Left renal cortex interstitium (tissue), 4 donors: Measurements from ENCODE around the gene BCL2. TPM values are rescaled to one million over a fixed set of nuclear protein-coding genes. Genes with fewer than 3 reads are reported as not detected.
"Not testable (repeated sequence)": the region's sequence is repeated elsewhere in the genome, so short reads cannot be mapped to it uniquely, and the experiment has no call there.

Experiments
- DNase-seq, 4 donors: peaks; one replicate each; pipeline ENCODE4 v3.0.0-alpha.2; 2013; ENCODE audit warnings: low read depth in 4 of 4, low spot score in 2 of 4, missing footprints in 1 of 4
- polyA plus RNA-seq, 4 donors: library from polyadenylated mRNA; unstranded; fragments of 120-200 nt; gene quantifications; one replicate each; pipeline ENCODE4 v1.2.1, GENCODE V29; 2013; ENCODE audit not compliant: insufficient read length in 4 of 4

BCL2 gene
- polyA plus RNA-seq, 4 donors = 22.1 to 27.1 (median 23.5) TPM

GRCh38 chr18:63207835-63208234, 111.7 kb downstream of the BCL2 start:
- no peak for DNase-seq

- no peak for DNase-seq
Measured at GRCh38 chr18:63207143-63207790, 112.3 kb downstream of the BCL2 start.

GRCh38 chr18:63206433-63207142, 113.0 kb downstream of the BCL2 start:
- DNase-seq = no peak

GRCh38 chr18:63205791-63206252, 113.7 kb downstream of the BCL2 start:
- no peak for DNase-seq

GRCh38 chr18:63203497-63203896, 116.1 kb downstream of the BCL2 start:
- DNase-seq = no peak

GRCh38 chr18:63202828-63203227, 116.7 kb downstream of the BCL2 start:
- no peak for DNase-seq

- not testable (repeated sequence) for DNase-seq
Measured at GRCh38 chr18:63201456-63201855, 118.1 kb downstream of the BCL2 start.

DNA sequence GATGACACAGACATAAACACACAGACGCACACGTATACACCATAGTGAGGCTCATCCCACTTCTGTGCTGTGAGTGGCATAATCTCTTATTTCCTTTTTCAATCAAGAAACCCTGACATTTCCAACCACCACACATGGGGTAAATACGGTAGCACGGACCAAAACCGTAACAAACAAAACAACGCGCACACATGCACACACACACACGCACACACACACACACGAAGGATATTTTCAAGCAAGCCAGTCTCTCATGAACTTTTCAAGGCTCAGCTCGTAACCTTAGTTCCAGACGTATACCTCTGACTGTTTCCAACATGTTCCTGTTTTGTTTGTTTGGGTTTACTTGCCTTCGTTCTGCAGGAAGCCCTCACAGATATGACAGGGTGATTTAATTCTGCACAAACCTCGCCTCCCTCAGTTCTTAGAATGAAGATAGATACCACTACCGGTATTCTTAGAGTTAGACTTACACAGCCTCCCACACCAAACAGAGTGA, 119.8 kb downstream of the BCL2 start:
- no peak for DNase-seq

DNA sequence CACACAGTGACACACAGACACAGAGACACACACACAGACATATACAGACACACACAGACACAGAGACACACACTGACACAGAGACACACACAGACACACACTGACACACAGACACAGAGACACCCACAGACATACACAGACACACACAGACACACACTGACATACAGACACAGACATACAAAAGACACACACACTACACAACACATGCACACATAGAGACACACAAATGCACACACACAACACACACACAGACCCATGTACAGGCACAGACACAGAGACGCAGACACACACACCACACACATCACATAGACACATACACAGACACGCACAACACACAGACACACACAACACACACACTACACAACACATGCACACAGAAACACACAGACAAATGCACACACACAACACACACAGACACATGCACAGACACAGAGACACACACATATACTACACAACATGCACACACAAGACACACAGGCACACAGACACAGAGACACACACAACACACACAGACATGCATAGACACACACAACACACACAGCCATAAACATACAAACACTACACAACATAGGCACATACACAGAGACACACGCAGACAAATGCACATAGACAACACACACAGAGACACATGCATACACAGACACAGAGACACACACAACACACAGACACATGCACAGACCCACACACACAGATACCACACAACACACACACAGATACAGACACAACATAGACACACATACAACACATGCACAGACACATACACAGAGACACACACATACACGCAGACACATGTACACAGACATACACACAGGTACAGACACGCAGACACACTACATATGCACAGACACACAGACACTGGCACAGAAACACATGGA, 120.5 kb downstream of the BCL2 start:
- no peak for DNase-seq

DNA sequence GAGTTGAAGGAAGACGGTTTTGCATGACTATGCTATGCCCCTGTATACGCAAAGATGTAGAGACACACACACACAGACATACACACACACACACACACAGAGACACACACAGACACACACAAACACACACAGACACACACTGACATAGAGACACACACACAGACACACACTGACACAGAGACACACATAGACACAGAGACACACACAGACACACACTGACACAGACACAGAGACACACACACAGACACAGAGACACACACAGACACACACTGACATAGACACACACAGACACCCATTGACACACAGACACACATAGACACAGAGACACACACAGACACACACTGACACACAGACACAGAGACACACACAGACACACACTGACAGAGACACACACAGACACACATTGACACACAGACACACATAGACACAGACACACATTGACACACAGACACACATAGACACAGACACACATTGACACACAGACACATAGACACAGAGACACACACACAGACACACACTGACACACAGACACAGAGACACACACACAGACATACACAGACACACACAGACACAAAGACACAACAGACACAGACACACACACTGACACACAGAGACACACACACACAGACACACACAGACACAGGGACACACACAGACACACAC, 121.3 kb downstream of the BCL2 start:
- no peak for DNase-seq

GRCh38 chr18:63197246-63197869, 122.2 kb downstream of the BCL2 start:
- no peak for DNase-seq

GRCh38 chr18:63195326-63196159, 124.0 kb downstream of the BCL2 start:
- DNase-seq = no peak

DNA sequence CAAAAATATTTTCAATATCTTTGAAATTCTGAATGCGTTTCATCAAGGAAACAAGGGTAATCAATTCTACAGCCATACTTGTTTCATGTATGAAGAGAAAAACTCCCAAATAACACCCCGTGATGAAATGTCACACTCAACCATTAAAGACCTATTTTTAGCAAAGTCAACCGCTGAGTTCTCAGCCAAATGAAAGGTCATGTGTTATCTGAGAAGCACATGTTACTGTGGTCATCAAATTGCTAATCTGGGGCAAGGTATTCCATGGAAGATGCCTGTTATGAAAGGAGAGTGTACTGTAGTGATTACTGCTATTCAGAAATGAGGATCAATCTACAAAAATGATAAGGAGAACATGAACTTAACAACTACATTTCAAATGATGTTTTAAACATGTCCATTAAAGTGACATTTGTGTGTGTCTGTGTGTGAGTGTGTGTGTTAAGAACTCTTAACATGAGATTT, 126.7 kb downstream of the BCL2 start:
- no peak for DNase-seq

DNA sequence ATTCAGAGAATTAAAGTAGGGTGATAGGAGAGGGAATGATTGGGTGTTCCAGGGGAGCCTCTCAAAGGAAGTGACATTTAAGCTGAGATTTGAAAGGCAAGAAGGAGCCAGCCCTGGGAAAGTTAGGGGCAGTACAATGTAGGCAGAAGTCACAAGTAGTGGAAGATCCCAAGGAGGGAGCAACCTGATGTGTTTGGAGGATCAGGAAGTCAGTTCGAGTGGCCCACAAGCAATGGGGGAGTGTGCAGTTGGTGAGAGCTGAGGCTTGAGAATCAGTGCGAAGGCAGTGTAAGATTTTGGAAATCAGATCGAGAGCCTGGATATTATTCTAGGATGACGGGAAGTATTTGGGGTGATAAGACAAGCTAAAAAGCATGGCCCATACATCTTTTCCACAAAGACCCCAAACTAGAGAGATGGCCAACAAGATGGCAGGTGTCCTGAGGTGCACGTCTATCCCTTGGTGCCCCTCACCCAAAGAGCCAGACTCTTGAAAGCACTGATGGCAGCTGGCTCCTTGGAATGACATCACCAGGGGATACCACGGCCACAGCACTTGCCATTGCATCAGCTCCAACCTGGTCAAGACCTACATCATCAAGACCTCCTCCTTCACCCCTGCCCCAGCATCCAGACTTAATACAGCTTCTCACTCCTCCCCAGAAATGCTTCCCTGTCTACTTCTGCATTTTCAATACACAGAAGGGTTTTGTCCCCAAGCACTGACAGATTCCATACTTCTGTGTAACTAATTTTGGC, 127.3 kb downstream of the BCL2 start:
- no peak for DNase-seq

DNA sequence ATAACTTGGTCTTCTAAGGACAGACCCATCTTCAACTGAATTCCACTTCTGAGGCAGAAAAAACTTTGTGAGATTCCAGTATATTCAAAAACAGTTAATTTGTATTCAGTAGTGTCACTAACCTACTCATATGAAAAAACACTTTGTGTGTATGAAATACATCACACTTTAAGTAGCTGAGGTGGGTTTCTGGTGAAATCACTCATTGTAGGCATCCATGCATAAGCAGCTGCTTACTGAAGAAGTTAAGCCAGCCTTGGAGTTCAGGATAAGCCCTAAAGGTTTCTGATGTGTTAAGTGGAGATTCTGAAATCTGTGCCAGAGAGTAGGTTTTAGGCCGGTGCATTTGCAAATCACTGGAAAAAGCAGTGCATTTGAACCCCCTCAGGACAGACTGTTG, 128.2 kb downstream of the BCL2 start:
- no peak for DNase-seq

DNA sequence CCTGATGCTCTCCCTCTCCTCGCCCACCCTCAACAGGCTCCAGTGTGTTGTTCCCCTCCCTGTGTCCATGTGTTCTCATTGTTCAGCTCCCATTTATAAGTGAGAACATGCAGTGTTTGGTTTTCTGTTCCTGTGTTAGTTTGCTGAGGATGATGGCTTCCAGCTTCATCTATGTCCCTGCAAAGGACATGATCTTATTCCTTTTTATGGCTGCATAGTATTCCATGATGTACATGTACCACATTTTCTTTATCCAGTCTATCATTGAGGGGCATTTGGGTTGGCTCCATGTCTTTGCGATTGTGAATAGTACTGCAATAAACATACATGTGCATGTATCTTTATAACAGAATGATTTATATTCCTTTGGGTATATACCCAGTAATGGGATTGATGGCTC, 128.7 kb downstream of the BCL2 start:
- not testable (repeated sequence) for DNase-seq

- no peak for DNase-seq
Measured at GRCh38 chr18:63189817-63190216, 129.8 kb downstream of the BCL2 start.

- no peak for DNase-seq
Measured at GRCh38 chr18:63189041-63189440, 130.5 kb downstream of the BCL2 start.
